Measurements from ENCODE around the gene NPHP1.
"Not testable (repeated sequence)": the region's sequence is repeated elsewhere in the genome, so short reads cannot be mapped to it uniquely, and the experiment has no call there.

- not testable (repeated sequence) for TF ChIP-seq CTCF (conservative IDR thresholded peaks at IDR 0.05); ZFX (IDR thresholded peaks at IDR 0.05)
These were observed 50.6 kb downstream of the NPHP1 start for GRCh38 chr2:110154188-110154587.

All from C4-2B (cell line).